Glomerular visceral epithelial cell (primary cell): ENCODE measurements around the gene ADGRE1.

Source experiments
- DNase-seq: peaks from one replicate; pipeline ENCODE4 v3.0.0-alpha.2; 2016; ENCODE audit errors: extremely low spot score

ADGRE1 gene, protein sequence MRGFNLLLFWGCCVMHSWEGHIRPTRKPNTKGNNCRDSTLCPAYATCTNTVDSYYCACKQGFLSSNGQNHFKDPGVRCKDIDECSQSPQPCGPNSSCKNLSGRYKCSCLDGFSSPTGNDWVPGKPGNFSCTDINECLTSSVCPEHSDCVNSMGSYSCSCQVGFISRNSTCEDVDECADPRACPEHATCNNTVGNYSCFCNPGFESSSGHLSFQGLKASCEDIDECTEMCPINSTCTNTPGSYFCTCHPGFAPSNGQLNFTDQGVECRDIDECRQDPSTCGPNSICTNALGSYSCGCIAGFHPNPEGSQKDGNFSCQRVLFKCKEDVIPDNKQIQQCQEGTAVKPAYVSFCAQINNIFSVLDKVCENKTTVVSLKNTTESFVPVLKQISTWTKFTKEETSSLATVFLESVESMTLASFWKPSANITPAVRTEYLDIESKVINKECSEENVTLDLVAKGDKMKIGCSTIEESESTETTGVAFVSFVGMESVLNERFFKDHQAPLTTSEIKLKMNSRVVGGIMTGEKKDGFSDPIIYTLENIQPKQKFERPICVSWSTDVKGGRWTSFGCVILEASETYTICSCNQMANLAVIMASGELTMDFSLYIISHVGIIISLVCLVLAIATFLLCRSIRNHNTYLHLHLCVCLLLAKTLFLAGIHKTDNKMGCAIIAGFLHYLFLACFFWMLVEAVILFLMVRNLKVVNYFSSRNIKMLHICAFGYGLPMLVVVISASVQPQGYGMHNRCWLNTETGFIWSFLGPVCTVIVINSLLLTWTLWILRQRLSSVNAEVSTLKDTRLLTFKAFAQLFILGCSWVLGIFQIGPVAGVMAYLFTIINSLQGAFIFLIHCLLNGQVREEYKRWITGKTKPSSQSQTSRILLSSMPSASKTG

DNA sequence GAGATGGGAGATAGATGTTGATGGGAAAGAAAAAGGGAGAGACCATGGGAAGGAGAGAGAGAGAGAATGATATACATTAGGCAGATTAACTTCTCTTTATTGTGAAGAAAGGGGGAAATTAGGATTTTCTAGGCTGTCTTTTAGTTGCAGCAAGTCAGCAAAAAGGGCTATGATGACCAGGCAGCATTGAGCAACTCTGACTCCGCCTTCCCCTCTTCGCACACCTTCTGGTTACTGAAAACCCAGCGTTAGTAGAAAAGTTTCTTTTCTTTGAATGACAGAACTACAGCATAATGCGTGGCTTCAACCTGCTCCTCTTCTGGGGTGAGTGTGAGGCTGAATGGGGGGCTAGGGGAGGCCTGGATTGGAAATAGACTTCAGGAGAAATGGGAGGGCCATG lies at the start of gene ADGRE1:
ADGRE1 (plus strand) TSS at position 264 of the 400 bp plus-strand sequence; CDS start at position 294, 30 bp downstream.
- no peak for DNase-seq

DNA sequence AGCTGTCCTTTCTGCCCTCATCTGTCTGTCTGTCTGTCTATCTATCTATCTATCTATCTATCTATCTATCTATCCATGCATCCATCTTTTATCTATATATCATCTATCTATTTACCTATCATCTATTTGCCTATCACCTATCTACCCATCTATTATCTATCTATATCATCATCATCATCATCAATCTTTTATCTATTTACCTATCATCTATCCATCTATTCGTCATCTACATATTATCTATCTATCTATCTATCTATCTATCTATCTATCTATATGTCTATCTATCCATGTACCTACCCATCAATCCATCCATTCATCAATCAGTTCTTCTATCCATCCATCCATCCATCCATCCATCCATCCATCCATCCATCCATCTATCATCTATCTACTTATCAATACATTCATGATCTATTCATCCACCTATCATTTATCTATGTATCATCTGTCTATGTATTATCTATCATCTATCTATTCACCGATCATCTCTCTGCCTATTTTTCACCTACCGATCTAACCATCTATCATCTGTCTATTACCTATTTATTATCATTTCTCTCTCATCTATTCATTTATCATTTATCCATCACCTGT lies 49.2 kb upstream of the ADGRE1 start:
- DNase-seq = no peak

DNA sequence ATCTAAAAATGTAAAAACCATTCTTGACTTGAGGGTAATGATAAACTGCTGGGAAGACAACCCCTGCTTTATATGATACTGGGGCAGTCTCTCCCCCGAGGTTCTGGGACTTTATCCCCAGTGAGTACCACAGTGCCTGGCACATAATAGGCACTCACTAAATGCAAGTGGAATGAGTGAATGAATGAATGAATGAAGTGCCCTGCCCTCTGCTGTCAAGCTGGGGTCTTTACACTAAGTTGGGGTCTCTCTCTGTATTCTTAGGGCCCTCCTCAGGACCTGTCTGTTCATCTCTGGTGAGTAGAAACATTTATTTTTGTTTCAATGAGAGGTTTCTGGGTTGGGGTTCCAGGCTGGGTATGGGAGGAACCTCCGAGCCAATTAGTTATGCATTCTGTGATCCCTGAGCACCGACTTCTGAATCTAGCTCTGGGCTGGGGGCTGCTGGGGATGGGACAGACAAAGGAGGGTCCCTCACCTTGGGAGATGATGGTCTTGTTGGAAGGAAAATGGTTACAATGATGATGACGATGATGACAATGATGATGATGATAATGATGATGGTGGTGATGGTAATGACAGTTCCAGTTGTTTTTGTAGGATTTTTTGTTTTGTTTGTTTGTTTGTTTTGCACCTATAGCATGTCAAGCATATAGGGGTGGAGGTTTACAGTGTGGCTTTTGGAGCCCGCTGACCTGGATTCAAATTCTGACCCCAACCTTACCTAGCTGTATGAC lies 44.3 kb upstream of the ADGRE1 start:
- DNase-seq = no peak

DNA sequence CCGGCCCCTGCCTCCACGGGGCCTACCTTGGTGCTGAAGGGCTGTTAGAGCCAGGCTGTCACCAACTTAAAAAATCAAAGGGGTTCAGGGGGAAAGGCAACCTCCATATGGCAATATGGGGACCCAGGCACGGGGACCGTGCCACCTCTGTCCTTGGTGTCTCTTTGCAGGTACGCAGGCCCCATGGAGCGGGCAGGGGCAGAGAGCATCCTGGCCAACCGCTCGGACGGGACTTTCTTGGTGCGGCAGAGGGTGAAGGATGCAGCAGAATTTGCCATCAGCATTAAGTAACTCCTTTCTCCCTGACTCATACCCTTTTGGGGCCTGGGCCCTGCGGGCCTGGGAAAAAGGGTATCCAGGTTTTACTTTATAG lies 39.6 kb upstream of the ADGRE1 start:
- DNase-seq = no peak

DNA sequence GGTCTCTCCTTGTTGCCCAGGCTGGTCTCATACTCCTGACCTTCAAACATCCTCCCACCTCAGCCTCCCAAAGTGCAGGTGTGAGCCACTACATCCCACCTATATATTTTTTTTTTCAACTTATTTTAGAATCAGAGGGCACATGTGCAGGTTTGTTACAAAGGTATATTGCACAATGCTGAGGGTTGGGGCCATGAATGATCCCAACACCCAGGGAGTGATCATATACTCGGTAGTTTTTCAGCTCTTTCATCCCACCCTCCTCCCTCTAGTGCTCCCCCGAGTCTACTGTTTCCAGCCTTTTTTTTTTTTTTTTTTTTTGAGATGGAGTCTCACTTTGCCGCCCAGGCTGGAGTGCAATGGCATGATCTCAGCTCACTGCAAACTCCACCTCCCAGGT lies 38.4 kb upstream of the ADGRE1 start:
- DNase-seq = no peak

DNA sequence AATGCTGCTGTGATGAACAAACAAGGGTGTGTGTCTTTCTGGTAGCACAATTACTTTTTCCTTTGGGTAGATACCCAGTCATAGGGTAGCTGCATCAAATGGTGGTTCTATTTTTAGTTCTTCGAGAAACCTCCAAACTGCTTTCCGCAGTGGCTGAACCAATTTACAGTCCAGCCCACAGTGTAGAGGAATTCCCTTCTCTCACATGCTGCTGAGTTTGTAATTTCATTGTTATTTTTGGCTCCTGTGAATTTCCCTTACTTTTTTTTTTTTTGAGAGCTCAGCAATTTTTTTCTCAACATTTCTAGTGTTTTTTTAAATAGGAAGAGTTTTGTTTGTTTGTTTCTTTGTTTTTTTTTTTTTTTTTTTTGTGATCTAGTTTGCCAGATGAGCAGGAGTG lies 37.5 kb upstream of the ADGRE1 start:
- no peak for DNase-seq

DNA sequence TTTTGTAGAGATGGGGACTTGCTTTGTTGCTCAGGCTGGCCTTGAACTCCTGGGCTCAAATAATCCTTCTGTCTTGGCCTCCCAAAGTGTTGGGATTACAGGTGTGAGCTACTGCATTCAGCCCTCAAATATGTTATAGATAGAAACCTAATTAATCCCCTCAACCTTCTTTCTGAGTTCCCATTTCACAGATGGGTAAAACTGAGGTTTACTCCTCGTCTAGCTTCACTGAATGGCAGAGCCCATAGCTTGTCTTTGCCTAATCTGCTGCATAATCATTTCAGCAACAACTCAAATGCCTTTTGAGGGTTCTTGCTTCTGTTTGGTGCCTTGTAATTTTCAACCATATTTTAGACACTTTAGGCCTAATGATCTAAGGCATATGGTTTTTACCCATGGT lies 36.0 kb upstream of the ADGRE1 start:
- DNase-seq = no peak

DNA sequence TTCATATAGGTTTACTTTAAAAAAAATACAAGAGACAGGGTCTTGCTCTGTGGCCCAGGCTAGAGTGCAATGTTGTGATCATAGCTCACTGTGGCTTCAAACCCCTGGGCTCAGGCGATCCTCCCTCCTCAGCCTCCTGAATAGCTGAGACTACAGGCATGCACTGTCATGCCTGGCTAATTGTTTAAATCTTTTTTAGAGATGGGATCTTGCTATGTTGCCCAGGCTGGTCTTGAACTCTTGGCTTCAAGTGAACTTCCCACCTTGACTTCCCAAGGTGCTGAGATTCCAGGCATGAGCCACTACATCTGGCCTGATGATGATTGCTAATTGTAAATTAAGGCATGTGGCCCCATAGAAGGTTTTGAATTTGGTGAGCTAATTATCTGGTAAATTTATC lies 35.4 kb upstream of the ADGRE1 start:
- no peak for DNase-seq

DNA sequence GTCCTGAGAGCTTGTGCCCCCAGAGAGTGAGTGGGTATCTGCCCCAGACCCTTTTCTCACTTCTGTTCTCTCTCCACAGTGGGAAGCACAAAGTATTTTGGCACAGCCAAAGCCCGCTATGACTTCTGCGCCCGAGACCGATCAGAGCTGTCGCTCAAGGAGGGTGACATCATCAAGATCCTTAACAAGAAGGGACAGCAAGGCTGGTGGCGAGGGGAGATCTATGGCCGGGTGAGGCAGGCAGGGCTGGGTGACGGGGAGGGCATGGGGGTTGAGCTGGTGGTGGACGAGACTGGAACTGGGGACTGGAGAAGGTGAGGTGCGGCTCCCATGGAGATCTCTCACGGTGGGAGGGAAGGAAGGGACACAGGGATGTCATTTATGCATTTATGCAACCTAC lies 33.5 kb upstream of the ADGRE1 start:
- no peak for DNase-seq

DNA sequence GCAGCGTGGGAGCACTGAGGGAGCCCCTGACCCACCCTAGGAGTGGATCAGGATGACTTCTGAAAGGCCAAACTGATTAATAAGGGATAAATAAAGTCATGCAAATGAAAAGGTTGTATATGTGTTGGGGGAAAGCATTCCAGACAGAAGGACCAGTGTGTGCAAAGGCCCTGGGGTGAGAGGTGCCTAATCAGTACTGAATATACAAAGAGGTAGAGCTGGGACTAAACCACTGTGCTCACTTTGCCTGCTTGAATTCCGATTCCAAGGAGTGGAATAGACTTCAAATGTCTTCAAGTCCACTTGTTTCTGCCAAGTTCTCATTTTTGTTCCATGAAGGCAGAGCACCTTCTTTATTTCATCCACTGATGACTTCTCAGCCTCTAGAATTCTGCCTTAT lies 32.6 kb upstream of the ADGRE1 start:
- no peak for DNase-seq

DNA sequence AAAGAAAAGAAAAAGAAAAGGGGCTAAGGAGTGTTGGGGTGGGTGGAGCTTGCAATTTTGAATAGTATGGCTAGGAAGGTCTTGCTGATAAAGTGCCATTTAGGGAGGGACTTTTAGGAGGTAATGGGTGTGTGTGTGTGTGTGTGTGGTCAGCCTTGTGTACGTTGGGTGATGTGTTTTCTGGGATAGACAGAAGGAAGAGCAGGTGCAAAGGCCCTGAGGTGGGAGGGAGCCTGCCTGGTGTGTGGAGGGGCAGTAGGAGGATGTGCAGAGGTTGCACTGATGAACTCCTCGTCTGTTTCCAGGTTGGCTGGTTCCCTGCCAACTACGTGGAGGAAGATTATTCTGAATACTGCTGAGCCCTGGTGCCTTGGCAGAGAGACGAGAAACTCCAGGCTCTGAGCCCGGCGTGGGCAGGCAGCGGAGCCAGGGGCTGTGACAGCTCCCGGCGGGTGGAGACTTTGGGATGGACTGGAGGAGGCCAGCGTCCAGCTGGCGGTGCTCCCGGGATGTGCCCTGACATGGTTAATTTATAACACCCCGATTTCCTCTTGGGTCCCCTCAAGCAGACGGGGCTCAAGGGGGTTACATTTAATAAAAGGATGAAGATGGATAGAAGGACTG lies 30.5 kb upstream of the ADGRE1 start:
- DNase-seq = no peak

DNA sequence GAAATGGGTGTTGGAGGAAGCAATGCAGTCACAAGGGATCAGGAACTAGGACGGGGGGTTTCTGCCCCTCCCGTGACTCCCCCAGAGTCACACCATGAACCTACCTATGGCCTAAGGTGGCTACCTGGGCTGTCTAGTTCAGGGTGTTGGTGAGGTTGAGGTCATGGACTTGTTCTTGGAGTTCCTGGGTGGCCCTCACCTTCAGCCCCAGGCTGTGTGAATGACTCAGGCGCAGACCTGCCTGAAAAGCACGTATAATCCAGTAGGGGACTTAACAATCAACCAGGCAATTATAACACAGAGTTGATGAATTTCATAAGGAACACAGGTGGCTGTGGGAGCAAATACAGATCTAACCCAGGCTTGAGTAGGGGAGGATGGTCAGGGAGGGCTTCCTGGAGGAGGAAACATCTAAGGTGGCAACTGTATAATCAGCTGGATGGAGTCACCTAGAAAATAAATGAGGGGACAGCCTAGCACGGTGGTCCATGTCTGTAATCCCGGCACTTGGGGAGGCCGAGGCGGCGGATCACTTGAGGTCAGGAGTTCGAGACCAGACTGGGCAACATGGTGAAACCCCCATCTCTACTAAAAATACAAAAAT lies 25.6 kb upstream of the ADGRE1 start:
- no peak for DNase-seq

DNA sequence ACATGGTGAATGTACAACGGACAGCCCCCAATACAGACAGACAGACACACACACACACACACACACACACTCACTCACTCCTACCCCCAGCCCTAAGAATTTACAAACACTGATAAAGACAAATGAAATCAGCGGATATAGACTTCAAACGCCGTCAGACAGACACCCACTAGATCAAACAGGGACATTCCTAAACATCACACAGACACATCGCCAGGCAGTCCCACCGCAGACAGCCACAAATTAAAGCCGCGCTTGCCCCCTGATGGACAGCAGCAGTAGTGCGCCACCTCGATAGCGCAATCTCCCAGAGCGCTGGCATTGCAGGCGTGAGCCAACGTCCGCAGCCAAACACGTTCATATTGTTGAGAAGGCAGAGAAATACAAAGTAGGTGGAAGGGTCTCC lies 24.7 kb upstream of the ADGRE1 start:
- DNase-seq = peak; percentile 87

DNA sequence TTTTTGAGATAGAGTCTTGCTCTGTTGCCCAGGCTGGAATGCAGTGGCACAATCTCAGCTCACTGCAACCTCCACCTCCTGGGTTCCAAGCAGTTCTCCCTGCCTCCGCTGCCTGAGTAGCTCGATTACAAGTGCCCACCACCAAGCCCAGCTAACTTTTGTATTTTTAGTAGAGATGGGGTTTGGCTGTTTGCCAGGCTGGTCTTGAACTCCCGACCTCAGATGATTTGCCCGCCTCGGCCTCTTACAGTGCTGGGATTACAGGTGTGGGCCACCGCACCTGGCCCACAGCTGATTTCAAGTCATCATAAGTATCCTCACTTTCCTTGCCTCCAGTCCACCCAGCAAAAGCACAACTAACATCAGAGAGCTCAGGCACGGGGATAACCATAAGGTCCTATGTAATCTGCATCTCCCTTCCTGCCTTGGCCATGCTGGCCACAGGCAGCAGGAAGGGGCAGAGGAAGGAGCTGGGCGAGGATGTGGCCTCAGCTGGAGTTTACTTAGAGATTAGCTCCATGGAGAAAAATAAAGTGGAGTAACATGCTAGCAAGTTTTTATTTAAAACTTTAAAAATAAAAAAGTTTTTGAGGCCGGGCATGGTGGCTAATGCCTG lies 22.9 kb upstream of the ADGRE1 start:
- no peak for DNase-seq

DNA sequence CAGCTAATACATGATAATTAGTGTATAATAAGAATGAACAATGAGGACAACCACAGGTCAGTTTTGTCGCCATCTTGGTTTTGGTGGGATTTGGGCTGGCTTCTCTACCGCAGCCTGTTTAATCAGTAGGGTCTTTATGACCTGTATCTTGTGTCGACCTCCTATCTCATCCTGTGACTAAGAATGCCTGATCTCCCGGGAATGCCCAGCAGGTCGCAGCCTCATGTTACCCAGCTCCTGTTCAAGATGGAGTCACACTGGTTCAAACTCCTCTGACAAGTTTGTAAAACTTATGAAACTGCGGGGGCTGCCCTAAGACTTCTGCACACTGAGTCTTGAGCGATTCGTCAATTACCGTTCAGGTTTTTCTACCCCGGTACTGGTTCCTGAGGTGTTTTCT lies 21.5 kb upstream of the ADGRE1 start:
- no peak for DNase-seq

DNA sequence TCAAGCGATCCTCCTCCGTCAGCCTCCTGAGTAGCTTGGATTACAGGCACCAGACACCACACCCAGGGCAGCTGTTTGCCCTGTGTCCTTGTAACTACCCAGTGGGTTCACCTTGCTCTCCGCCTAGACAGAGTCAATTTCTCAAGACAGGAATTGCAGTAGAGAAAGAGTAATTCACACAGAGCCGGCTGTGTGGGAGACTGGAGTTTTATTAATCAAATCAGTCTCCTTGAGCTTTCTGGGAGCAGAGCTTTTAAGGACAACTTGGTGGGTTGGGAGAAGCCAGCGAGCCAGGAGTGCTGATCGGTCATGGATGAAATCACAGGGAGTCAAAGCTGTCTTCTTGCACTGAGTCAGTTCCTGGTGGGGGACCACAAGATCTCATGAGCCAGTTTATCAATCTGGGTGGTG lies 20.6 kb upstream of the ADGRE1 start:
- DNase-seq = peak; percentile 84

DNA sequence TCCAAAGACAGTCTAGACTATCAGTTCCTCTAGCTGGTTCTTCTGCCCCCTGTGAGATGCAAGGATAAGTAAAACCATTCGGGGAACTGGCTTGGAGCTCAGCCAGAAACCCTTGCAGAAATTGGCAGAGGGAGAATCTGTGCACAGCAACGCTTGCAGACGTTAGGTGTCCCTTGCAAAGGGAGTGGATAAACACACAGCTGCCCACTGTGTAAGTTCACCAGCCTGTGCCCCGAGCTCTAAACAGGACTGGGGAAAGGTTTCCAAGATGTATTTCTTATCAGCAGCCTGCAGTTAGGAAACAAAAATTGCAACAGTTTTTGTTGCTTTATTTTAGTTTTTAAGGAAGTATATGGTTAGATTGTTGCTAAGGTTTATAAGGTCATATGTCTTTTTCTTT lies 19.0 kb upstream of the ADGRE1 start:
- DNase-seq = no peak

DNA sequence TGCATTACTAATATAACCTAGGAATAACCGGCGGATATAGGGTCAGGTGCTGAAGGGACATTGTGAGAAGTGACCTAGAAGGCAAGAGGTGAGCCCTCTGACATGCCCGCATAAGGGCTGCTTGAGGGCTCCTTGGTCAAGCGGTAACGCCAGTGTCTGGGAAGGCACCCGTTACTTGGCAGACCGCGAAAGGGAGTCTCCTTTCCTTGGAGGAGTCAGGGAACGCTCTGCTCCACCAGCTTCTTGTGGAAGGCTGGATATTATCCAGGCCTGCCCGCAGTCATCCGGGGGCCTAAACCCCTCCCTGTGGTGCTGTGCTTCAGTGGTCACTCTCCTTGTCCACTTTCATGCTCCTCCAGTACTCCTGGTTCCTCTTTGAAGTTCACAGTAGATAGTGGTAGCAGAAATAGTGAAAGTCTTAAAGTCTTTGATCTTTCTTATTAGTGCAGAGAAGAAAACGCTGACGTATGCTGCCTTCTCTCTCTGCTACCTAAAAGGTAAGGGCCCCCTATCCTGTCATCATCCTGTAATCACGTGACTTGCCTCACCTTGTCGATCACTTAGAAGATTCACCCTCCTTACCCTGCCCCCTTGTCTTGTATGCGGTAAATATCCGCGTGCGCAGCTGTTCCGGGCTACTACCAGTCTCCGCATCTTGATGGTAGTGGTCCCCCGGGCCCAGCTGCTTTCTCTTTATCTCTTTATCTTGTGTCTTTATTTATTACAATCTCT lies 18.1 kb upstream of the ADGRE1 start:
- peak; percentile 51 for DNase-seq

DNA sequence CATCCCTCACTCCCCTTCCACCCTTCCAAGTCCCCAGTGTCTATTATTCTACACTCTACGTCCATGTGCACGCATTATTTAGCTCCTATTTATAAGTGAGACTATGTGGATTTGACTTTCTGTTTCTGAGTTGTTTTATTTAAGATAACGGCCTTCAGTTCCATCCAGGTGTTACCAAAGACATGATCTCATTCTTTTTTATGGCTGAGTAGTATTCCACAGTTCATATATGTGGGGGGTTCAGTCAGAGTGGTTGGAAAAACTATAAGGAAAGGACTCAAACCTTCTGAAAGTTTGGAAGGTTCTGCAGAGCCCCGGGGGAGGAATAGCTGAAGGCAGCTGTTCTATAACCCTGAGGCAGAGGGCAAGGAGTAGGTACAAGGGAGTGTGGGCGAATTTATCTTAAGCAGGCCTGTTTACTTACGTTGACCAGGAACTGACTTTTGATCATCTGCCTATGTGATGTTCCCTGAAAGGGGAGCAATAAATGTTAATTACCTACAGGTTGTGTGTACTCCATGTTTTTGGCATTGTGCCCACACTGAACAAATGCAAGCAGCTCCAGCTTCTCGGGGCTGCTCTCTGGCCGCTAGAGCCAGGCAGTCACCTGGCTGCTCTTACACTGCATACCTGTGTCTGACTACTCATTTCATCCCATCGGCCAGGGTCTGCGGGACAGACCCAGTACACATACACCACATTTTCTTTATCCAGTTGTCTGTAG lies 13.5 kb upstream of the ADGRE1 start:
- no peak for DNase-seq
